SK-N-SH treated with all-trans-retinoic acid at 6 μM for 48 hours (cell line): ENCODE data around the gene ESYT2.

ENCODE experiments used
- ATAC-seq: fragments of 200-7000 bp; cut with Tn5 transposase; 3 replicates; pipeline ENCODE4 v1.9.1; 2020; ENCODE audit warnings: mild to moderate bottlenecking, moderate library complexity
- ARNTL ChIP-seq: fragments of 450-650 bp; formaldehyde crosslinking; IDR thresholded peaks from 2 replicates; pipeline ENCODE4 v1.5.0; 2020; ENCODE audit warnings: low read depth, mild to moderate bottlenecking, moderate library complexity, borderline replicate concordance
- CREB5 ChIP-seq: fragments of 250-450 bp; sonication (Bioruptor Pico); IDR thresholded peaks from 2 replicates; pipeline ENCODE4 v1.5.1; 2020; ENCODE audit warnings: low read depth, mild to moderate bottlenecking, moderate library complexity
- CSDC2 ChIP-seq: fragments of 250-450 bp; sonication (Bioruptor Pico); IDR thresholded peaks from 2 replicates; pipeline ENCODE4 v1.5.0; 2020; ENCODE audit warnings: mild to moderate bottlenecking, moderate library complexity
- CSRNP3 ChIP-seq: fragments of 250-450 bp; sonication (Bioruptor Pico); IDR thresholded peaks from 2 replicates; pipeline ENCODE4 v1.5.1; 2021; ENCODE audit warnings: mild to moderate bottlenecking, moderate library complexity
- GLIS3 ChIP-seq: fragments of 250-450 bp; sonication (Bioruptor Pico); IDR thresholded peaks from 2 replicates; pipeline ENCODE4 v1.5.0; 2020; ENCODE audit warnings: mild to moderate bottlenecking, moderate library complexity
- ISL1 ChIP-seq: fragments of 250-450 bp; sonication (Bioruptor Pico); IDR thresholded peaks from 2 replicates; pipeline ENCODE4 v2.1.2; 2022; ENCODE audit warnings: mild to moderate bottlenecking, moderate library complexity
- OSR1 ChIP-seq: fragments of 250-450 bp; sonication (Bioruptor Pico); IDR thresholded peaks from 2 replicates; pipeline ENCODE4 v1.8.0; 2022; ENCODE audit warnings: moderate library complexity, mild to moderate bottlenecking, inconsistent platforms
- PATZ1 ChIP-seq: fragments of 250-450 bp; sonication (Bioruptor Pico); IDR thresholded peaks from 2 replicates; pipeline ENCODE4 v1.8.0; 2020; ENCODE audit warnings: mild to moderate bottlenecking, moderate library complexity, borderline replicate concordance
- POU6F1 ChIP-seq: fragments of 250-450 bp; sonication (Bioruptor Pico); IDR thresholded peaks from 2 replicates; pipeline ENCODE4 v1.8.0; 2021; ENCODE audit warnings: low read depth, mild to moderate bottlenecking, moderate library complexity, borderline replicate concordance
- PPARA ChIP-seq: fragments of 250-450 bp; sonication (Bioruptor Pico); IDR thresholded peaks from 2 replicates; pipeline ENCODE4 v1.5.0; 2020; ENCODE audit warnings: mild to moderate bottlenecking, borderline replicate concordance
- SNAI2 ChIP-seq: fragments of 250-450 bp; sonication (Bioruptor Pico); IDR thresholded peaks from 2 replicates; pipeline ENCODE4 v1.5.0; 2020; ENCODE audit warnings: mild to moderate bottlenecking, moderate library complexity
- TCF4 ChIP-seq: fragments of 250-450 bp; sonication (Bioruptor Pico); IDR thresholded peaks from 2 replicates; pipeline ENCODE4 v1.8.0; 2021; ENCODE audit warnings: mild to moderate bottlenecking, moderate library complexity, borderline replicate concordance
- TSHZ2 ChIP-seq: fragments of 250-450 bp; sonication (Bioruptor Pico); IDR thresholded peaks from 2 replicates; pipeline ENCODE4 v1.5.0; 2020; ENCODE audit warnings: mild to moderate bottlenecking, moderate library complexity
- ZC3H10 ChIP-seq: fragments of 250-450 bp; sonication (Bioruptor Pico); IDR thresholded peaks from 2 replicates; pipeline ENCODE4 v1.5.1; 2021; ENCODE audit warnings: mild to moderate bottlenecking, moderate library complexity
- ZNF565 ChIP-seq: fragments of 450-650 bp; formaldehyde crosslinking; conservative IDR thresholded peaks from 2 replicates; pipeline ENCODE4 v1.5.0; 2020; ENCODE audit warnings: low read depth, mild to moderate bottlenecking, moderate library complexity
- ZNF70 ChIP-seq: fragments of 450-650 bp; formaldehyde crosslinking; IDR thresholded peaks from 2 replicates; pipeline ENCODE4 v1.5.0; 2020; ENCODE audit warnings: mild to moderate bottlenecking, moderate library complexity
- ZNF8 ChIP-seq: fragments of 450-650 bp; formaldehyde crosslinking; IDR thresholded peaks from 2 replicates; pipeline ENCODE4 v1.5.0; 2020; ENCODE audit warnings: mild to moderate bottlenecking, moderate library complexity

The ESYT2 gene

GRCh38 chr7:158761945-158762344 is 67.4 kb downstream of the ESYT2 start (continued):
- TF ChIP-seq PATZ1 (CRISPR knock-in tag) (no peak), GLIS3 (CRISPR knock-in tag) (no peak), TSHZ2 (CRISPR knock-in tag) (no peak), ZNF8 (CRISPR knock-in tag) (no peak), ZNF565 (no peak)

- TF ChIP-seq CREB5 (CRISPR knock-in tag): no peak
- no peak for TF ChIP-seq TCF4 (CRISPR knock-in tag)
- TF ChIP-seq CSRNP3 (CRISPR knock-in tag): no peak
- TF ChIP-seq ZNF565: no peak
- TF ChIP-seq ZNF70 (CRISPR knock-in tag): no peak
- TF ChIP-seq SNAI2 (CRISPR knock-in tag): no peak
- no peak for TF ChIP-seq PPARA
- no peak for TF ChIP-seq CSDC2 (CRISPR knock-in tag)
- no peak for TF ChIP-seq OSR1
- no peak for TF ChIP-seq ISL1 (CRISPR knock-in tag)
- no peak for TF ChIP-seq ARNTL (CRISPR knock-in tag)
- ATAC-seq: peak; percentile 71
Measured at GRCh38 chr7:158760936-158761335, 68.4 kb downstream of the ESYT2 start.

- ATAC-seq: no peak
- TF ChIP-seq SNAI2 (CRISPR knock-in tag): no peak
- TF ChIP-seq PATZ1 (CRISPR knock-in tag): no peak
- no peak for TF ChIP-seq TSHZ2 (CRISPR knock-in tag)
- TF ChIP-seq ZC3H10 (CRISPR knock-in tag): no peak
- no peak for TF ChIP-seq ZNF8 (CRISPR knock-in tag)
- TF ChIP-seq ISL1 (CRISPR knock-in tag): no peak
- TF ChIP-seq TCF4 (CRISPR knock-in tag): no peak
- no peak for TF ChIP-seq POU6F1 (CRISPR knock-in tag)
- TF ChIP-seq CREB5 (CRISPR knock-in tag): no peak
- no peak for TF ChIP-seq CSDC2 (CRISPR knock-in tag)
- no peak for TF ChIP-seq ZNF565
- TF ChIP-seq, all 23 proteins: peak for 0
Measured at GRCh38 chr7:158760445-158760764, 68.9 kb downstream of the ESYT2 start.
